C4-2B (cell line): ENCODE results near the gene GGNBP2.
A peak's percentile ranks its signal among the peaks of the same experiment; 100 is the strongest.
"Not testable (repeated sequence)": the region's sequence is repeated elsewhere in the genome, so short reads cannot be mapped to it uniquely, and the experiment has no call there.

Source experiments
- H3K27ac ChIP-seq: fragments of 450-650 bp; 2 replicates; pipeline ENCODE4 v1.5.1; 2017
- ZFX ChIP-seq: fragments of 450-650 bp; IDR thresholded peaks from 2 replicates; pipeline ENCODE4 v1.6.1; 2017
- TF ChIP-seq, protein P1 (sequence below): fragments of 450-650 bp; conservative IDR thresholded peaks from 2 replicates; pipeline ENCODE4 v1.5.1; 2017; ENCODE audit warnings: mild to moderate bottlenecking

The GGNBP2 gene

DNA sequence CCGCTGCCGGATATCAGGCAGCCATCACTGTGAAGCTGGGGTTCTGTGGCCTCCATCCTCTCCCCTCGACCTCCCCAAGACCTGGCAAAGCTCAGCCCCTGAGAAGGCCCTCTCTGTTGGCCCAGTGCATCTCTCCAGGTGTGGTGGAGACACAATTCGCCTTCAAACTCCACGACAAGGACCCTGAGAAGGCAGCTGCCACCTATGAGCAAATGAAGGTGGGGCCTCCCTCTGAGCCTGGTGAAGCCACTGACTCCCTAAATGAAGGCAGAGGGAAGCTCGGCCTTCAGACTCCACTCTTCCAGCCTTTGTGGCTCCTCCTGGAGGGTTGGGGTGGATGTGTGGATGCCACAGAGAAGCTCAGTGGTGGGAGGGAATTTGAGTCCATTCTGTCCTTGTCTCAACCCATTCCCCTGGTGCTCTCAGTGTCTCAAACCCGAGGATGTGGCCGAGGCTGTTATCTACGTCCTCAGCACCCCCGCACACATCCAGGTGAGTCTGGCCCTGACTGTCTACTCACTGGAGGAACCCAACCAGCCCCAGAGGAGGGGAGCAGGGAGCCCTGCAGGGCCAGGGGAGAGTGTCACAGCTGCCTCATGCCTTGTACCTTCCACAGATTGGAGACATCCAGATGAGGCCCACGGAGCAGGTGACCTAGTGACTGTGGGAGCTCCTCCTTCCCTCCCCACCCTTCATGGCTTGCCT, 55.0 kb downstream of the GGNBP2 start:
- H3K27ac ChIP-seq = no peak overlapping the region; the same call in 1 of the 2 replicates
- no peak for TF ChIP-seq ZFX
- TF ChIP-seq, protein P1, sequence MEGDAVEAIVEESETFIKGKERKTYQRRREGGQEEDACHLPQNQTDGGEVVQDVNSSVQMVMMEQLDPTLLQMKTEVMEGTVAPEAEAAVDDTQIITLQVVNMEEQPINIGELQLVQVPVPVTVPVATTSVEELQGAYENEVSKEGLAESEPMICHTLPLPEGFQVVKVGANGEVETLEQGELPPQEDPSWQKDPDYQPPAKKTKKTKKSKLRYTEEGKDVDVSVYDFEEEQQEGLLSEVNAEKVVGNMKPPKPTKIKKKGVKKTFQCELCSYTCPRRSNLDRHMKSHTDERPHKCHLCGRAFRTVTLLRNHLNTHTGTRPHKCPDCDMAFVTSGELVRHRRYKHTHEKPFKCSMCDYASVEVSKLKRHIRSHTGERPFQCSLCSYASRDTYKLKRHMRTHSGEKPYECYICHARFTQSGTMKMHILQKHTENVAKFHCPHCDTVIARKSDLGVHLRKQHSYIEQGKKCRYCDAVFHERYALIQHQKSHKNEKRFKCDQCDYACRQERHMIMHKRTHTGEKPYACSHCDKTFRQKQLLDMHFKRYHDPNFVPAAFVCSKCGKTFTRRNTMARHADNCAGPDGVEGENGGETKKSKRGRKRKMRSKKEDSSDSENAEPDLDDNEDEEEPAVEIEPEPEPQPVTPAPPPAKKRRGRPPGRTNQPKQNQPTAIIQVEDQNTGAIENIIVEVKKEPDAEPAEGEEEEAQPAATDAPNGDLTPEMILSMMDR = no peak

DNA sequence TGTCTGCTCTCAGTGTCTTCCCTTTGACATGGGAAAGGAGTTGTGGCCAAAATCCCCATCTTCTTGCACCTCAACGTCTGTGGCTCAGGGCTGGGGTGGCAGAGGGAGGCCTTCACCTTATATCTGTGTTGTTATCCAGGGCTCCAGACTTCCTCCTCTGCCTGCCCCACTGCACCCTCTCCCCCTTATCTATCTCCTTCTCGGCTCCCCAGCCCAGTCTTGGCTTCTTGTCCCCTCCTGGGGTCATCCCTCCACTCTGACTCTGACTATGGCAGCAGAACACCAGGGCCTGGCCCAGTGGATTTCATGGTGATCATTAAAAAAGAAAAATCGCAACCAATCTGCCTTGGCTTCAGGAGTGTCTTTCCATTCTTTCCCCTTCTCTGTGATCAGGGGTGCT, 55.7 kb downstream of the GGNBP2 start:
- H3K27ac ChIP-seq = peak overlapping the region; percentile 94
- no peak for TF ChIP-seq ZFX
- TF ChIP-seq, protein P1 = no peak

DNA sequence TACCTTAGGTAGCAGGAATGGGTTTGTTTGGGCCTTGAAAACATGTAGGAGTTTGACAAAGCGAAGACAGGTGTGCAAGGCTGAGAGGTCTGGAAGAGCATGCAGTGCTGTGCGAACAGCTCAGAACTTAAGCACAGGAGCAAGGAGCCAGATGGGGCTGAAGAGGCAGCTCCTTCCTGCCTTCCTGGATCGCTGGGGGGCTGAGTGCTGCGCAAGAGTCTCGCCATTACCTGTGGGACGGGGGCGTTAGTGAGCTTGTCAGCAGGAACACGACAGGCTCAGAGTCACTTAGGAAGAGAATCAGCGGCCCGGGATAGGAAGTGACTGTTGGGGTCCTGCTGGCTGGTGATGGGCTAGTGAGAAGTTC, 56.2 kb downstream of the GGNBP2 start:
- TF ChIP-seq, protein P1 = no peak
- TF ChIP-seq ZFX = no peak
- H3K27ac ChIP-seq = peak overlapping the region; percentile 94

DNA sequence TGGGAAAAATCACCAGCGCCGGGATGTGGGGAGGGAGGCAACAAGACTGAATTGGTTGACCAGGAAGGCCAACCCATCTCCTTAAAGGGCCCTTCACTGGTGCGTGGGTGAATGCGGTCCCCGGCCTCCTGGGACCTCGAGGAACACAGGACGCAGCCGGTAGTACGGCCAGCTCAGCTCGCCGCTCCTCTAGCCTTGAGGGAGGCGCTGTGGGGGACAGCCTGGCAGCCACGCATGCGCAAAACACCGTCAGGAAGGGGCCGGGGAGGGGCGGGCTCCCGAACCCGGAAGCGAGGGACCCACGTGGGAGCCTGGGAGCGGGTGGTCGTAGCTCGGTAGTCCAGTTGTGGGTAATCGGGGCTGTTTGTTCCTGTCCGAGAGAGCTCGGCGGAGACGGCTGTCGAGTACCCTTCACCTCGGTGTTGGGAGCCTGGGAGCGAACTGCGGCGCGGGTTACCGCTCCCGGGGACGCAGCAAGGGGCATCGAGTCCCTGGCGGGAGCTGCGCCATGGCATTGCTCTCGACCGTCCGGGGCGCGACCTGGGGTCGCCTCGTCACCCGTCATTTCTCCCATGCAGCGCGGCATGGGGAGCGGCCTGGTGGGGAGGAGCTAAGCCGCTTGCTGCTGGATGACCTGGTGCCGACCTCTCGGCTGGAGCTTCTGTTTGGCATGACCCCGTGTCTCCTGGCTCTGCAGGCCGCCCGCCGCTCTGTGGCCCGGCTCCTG, 56.7 kb downstream of the GGNBP2 start, which contains the start of gene MRM1:
Gene MRM1, plus strand, starts transcription at position 281 of the 727 bp plus-strand sequence. Its CDS starts 228 bp downstream, at position 509.
- TF ChIP-seq, protein P1 = no peak; the same call in 1 of the 2 replicates
- peak; percentile 90 for TF ChIP-seq ZFX
- peak within 1 kb of the TSS; percentile 94 for H3K27ac ChIP-seq

DNA sequence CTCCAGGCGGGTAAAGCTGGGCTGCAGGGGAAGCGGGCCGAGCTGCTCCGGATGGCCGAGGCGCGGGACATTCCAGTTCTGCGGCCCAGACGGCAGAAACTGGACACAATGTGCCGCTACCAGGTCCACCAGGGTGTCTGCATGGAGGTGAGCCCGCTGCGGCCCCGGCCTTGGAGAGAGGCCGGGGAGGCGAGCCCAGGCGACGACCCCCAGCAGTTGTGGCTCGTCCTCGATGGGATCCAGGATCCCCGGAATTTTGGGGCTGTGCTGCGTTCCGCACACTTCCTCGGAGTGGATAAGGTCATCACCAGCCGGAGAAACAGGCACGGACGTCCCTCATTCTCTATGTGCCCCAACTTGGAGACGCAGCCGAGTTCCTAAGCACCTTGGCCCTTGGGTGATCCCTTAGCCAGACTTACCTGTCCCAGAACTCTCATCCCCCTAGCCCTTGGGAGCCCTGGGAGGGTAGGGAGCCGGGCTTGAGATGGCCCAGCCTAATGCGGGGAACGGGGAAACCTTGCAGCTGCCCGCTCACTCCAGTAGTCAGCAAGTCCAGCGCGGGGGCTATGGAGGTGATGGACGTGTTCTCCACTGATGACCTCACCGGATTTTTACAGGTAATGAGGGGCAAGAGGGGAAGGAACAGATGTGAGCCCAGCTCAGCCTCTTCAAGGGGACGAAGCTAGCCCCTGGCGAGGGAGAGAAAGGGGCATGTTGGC, 57.5 kb downstream of the GGNBP2 start:
- H3K27ac ChIP-seq = peak overlapping the region; percentile 94

DNA sequence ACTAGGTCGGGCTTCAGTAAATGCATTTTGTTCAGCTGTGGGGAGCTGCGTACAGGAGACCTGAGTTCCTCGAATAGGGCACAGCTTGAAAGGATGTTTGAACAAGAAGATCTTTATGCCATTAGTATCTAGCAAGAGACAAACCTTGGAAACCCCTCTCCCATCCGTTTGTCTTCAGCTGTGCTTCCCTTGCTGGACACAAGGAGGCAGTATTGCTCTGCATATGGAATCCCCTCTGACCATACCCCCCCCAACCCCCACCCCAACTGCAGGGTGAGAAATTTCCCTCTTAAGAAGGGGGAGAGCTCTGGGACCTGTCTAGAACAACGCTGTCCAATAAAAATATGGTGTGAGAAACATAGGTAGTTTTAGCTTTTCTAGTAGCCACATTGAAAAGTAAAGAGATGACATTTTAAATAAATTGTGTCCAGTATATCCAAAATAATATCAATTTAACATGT, 58.2 kb downstream of the GGNBP2 start:
- TF ChIP-seq ZFX = no peak
- TF ChIP-seq, protein P1 = peak; percentile 93
- peak overlapping the region; percentile 94 for H3K27ac ChIP-seq

More for the DNA sequence above, 57.5 kb downstream of the GGNBP2 start:
- TF ChIP-seq ZFX = peak; percentile 68; the same call in 1 of the 2 replicates
- TF ChIP-seq, protein P1 = no peak

DNA sequence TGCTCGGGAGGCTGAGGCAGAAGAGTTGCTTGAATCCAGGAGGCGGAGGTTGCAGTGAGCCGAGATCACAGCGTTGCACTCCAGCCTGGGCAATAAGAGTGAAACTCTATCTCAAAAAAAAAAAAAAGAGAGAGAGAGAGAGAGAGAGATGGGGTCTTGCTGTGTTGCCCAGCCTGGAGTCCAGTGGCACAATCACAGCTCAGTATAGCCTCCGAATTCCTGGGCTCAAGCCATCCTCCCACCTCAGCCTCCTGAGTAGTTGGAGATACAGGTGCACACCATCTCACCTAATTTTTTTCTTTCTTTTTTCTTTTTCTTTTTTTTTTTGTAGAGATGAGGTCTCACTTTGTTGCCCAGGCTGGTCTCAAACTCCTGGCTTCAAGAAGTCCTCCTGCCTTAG, 60.3 kb downstream of the GGNBP2 start:
- not testable (repeated sequence) for H3K27ac ChIP-seq
